NK-92 (cell line): ENCODE measurements around the gene COL4A6.
"Not testable (repeated sequence)": the region's sequence is repeated elsewhere in the genome, so short reads cannot be mapped to it uniquely, and the experiment has no call there.

Source experiments
- DNase-seq: peaks from one replicate; lab custom pipeline; 2025; ENCODE audit not compliant: unreplicated experiment; lab: John Stamatoyannopoulos, UW

Gene COL4A6

DNA sequence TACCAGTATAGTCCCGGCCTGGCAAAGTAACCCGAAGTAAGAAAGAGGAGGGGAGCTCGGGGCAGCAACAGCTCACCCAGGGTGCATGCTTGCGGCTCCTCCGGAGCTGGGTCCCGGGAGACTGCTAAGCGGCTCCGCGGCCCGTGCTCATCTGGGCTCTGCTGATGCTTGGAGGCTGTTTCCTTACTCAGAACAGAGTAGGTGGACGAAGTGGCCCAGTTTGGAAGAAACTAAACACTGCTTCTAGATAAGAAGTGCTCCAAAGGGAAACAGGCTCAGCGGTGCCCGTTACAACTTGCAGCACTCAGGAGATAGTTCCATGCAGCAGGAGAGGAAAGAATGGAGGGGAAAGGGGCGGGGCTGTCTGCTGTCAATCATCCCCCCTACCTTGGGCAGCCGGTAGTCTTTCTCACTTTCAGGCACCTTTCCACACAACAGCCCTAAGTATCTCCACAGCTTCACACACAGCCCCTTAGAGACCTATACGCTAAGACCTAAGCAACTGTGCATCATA lies at the start of gene COL4A6:
COL4A6 (minus strand) TSS at position 313 of the 514 bp plus-strand sequence; CDS start at position 87, 226 bp downstream.
- no peak for DNase-seq

DNA sequence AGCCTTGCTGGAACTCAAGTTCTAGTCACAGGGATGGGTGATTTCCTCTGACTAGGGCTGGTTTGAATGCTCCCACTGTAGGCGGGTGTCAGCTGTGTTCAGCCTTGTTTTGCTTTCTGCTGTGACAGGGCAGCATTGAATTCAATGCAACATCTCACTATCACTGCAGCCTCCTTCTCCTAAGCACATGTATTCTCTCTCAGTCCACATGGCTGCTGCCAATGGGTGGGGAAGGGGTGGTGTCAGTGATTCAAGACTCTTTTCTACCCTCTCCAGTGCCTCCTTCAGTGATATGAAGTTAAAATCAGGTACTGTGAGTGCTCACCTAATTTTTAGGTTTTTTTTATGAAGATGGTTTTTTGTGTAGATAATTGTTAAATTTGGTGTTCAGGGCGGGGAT lies 47.7 kb upstream of the COL4A6 start:
- no peak for DNase-seq

DNA sequence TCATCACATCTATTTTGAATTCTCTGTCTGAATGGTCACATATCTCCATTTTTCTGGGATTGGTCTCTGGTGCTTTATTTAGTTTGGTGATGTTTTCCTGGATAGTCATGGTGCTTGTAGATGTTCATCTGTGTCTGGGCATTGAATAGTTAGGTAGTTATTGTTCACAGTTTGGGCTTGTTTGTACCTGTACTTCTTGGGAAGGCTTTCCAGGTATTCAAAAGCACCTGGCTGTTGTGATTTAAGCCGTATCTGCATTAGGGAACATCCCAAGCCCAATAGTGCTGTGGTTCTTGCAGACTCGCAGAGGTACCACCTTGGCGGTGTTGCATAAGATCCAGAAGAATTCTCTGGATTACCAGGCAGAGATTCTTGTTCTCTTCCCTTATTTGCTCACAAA lies 46.0 kb upstream of the COL4A6 start:
- no peak for DNase-seq

DNA sequence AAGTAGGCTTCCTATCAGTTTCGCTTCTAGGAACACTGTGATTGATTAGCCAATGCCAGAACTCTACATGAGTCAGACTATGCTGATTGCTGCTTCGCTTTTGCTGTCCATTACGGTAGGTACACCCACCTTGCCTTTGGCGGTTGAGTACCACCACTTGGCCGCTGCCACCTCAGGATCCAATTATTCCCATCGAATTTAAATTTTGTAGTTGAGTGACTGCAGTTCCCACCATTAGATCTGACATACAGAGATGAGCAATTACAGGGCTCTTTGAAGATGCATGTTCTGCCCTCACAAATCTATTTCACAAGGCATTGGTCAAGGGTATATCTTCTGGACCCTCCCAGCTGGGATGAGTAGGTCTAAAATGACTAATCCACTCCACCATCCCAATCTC lies 43.3 kb upstream of the COL4A6 start:
- not testable (repeated sequence) for DNase-seq

DNA sequence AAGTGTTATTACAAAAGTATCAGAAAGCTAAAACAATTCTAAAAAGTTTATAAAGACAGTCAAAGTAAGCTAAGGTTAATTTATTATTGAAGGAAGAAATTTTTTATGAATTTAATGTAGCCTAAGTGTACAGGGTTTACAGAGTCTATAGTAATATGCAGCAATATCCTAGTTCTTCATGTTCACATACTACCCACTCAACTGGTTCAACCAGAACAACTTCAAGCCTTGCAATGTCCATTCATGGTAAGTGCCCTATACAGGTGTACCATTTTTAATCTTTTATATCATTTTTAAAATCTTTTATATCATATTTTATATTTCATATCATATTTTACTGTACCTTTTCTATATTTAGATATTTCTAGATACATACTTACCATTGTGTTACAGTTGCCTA lies 35.8 kb upstream of the COL4A6 start:
- no peak for DNase-seq

DNA sequence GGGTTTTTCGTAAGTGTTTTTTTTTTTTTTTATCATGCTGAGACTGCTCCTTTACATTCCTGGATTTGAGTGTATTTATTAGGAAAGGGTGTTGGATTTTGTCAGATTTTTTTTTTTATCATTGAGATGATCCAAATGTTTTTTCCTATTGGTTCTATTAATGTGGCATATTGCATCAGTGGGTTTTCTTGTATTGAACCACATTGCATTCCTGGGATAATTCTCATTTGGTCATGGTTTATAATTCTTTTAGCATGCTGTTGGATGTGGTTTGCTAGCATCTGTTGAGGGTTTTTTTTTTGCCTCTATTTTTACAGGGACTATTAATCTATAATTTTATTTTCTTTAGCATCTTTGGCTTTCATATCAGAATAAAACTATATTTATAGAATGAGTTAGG lies 30.3 kb upstream of the COL4A6 start:
- DNase-seq, result no peak

DNA sequence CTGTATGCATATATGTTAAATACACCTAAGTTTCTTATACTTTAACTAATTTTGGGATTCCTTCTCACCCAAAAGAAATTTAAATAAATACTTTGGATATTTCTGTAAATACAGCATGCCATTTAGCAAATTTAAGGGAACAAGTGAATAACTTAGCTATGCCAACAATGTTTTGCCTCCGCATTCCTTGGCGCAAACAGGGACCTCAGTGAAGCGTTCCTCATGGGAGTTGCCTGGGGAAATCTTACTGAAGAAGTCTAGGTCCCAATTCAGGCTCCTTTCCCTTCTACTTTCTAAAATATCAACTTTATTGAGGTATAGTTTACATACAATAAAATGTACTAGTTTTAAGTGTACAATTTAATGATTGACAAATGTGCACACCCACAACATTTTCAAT lies 26.4 kb upstream of the COL4A6 start:
- DNase-seq, result no peak

DNA sequence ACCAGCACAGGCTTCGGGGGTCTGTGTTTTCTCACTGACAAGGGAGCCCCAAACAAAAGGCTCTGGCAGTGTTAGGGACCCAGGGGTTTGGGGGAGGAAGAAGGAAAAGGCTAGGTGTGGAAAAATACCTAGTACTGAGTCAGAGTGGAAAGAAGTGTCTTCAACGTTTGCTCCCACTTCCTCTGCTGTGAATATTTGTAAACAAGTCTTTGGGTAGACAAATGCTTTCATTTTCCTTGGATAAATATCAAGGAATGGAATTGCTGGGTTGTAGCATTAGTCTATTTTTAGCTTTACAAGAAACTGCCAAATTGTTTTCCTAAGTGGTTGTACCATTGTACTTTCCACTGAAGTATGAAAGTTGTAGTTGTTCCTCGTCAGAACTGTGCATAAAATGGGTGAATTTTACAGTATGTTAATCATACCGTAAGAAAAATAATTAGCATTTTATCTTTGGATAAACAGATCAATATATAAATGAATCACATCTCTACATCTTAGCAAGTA lies 18.8 kb upstream of the COL4A6 start:
- no peak for DNase-seq

DNA sequence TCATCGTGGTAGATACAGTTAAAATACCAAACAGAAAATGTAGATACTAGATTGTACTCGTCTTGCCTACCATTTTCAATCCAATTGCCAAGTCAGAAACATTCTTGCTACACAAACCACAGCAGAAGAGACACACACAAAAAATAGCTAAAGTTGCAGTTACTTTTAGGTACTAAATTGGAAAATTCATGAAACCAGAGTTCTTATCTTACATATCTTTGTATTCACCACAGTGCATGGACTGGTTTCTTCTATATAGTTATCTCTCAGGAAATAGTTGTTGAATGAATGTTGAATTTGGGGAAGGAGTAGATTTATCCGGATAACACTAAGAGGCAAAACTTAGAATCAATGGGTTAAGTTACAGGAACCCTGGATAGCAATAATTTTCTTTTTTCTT lies 15.6 kb upstream of the COL4A6 start:
- DNase-seq, result no peak

DNA sequence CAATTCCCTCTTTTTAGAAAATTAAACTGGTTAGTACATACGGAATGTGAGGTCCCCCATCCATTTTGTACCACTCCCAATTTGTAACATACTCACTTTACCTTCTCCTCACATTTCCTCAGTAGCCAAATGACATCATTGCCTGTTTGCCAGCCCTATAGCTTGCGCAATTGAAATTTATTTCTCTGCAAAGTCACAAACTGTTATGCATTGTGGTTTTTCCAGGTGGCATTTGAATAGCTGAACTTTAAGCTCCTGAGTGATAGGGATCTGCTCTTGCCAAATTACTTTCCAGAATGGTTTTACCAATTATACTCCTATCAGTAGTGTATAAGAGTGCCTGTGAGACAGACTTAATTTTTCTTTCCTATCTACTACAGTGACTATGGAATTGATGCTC lies 9.1 kb upstream of the COL4A6 start:
- DNase-seq, result no peak

DNA sequence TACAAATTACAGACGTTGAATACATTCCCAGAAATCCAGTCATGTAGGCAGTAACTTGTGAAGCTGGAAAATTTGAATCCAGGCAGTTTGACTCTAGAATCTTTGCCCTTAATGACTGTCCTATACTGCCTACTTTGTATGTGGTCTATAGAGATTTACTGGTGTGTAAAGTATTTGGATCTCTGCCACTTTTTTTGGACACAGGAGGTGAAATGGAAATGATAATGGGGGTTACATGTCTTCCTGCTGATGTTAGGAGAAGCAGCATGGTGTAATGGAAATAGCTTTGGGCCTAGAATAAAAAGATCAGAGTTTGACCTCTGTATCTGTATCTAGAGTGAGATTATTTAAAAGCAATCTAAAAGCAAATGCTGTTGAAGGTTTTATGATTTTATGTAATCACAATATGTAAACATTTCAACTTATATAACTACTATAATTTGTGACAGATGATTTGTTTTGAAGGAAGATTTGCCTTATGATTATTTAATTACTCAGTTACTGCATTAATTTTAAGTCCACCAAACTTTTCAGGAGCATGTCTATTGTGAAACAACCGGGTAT lies 4.8 kb upstream of the COL4A6 start:
- DNase-seq, result no peak

DNA sequence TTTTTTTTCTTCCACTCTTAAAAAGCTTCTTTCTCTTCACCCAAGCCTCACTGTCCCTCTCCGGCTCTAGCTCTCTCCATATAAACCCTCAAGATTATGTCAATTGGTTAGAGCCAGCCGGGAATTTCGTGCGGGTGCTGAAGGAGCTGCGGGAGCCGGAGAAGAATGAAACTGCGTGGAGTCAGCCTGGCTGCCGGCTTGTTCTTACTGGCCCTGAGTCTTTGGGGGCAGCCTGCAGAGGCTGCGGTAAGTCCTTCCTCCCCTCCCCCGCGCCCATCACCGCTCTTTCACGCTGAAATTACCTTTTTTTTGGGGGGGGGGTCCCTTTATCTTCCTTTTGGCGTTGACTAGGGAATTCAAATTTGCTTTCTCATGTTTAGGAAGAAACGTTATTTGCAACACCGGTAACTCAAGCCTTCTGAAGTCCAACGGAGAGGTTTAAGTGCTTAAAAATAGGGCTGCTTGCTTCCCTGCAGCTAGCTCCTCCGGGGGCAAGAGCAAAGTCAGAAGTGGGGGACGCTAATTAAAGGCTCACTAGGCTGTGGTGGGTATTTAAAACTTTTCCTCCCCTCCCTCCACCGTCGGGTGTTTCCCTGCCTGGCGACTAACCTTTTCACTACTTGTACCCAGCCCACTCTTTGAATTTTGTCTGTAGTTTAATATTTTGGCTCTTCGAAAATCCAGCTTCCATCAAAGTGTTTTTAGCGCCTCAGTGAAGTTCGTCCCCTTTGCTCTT lies 1.9 kb upstream of the COL4A6 start:
- DNase-seq, result no peak

DNA sequence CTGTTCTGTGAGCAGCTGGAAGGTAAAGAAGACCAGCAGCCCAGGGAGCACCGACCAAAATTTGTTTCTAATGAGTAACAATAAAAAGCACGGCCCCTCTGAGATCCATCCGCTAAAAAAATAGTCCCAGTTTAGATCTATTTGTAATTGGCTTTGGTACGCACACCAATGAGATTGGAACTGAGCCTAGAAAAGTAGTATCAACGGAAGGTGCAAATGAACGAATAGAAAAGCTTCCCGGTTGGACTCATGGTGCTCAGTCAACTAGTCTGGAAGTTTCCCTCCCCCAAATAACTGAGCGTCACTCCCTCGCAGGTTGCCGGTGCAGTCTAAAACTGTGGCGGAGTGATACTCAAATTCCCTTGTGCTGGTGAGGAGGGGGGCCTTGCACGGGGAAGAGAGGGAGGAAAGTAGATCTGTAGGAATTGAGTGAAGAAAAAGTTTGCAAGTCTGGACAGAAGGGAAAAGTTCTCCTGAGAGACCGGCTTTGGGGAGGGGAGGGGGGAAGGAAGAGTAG lies 1.3 kb upstream of the COL4A6 start, which contains the start of gene COL4A5:
COL4A5 (plus strand) TSS at position 413 of the 517 bp plus-strand sequence. CDS start 288 bp downstream, outside the sequence.
- DNase-seq, result no peak

DNA sequence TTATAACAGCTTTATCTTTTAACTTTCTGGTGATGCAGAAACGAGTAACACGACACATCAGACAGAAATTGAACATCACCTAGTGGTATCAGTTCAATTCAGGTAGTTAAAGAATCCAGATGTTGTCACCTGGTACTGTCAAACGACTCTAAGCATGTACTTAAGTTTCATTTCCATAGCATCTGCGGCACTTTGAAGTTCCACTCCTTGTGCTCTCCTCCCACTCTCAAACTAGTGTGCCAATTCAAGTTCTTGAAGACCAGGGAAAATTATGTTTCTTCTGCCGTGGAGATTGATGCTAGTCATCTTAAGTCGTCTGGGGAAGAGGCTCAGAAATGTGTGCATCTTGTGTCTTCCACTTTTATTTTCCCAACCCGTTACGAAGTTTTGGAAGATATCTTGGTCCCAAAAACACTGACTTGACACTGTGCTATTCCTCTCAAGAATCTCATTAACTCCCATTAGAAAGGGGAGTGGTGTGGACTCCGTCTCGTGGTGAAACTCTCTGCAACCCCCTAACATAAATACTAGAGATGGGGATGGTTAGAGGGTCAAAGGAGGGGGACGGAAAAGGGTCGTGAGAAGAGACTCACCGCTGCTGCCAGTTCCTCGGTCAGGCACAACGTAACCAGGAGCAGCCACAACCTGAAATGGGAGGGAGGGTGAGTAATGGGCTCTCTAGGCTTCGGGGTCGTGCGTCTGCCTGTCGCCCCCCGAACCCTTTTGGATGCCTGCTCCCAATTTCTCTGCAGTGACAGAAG lies 693 bp downstream of the COL4A6 start:
- DNase-seq, result no peak

DNA sequence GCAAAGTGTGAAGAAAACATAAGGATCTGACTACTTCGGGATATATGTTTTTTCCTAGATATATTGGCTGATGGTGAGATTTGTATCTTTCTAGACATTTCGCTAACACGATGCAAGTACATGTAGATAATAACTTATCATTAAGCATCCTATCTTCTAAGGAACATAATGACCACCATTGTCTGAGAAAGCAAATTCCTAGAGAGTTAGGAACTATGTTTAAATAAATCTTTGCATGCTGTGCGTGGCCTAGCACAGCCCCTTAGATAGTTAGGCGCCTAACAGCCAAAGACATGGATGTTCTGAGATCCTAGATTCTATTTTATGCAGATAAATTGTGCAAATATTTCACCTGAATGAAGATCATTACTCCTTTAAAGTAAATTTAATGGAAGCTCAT lies 3.0 kb downstream of the COL4A6 start:
- no peak for DNase-seq

DNA sequence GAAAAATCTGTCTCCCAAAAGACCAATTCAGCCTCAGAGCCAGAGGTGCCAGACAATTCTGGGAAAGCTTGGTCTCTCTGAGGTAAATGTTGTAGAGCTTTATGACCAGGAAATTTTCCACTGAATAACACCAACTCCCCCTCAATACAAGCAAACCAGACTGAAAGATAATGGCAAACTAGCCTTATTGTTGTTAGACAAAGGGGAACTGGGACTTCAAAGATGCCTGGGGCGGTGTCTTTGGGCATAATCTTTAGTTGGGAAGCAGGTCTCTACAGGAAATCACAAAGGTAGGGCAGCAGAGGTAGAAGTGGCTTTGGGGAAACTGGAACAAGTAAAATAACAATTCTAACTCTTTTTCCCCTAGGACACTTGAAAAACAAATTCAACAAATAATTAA lies 12.0 kb downstream of the COL4A6 start:
- DNase-seq, result no peak

DNA sequence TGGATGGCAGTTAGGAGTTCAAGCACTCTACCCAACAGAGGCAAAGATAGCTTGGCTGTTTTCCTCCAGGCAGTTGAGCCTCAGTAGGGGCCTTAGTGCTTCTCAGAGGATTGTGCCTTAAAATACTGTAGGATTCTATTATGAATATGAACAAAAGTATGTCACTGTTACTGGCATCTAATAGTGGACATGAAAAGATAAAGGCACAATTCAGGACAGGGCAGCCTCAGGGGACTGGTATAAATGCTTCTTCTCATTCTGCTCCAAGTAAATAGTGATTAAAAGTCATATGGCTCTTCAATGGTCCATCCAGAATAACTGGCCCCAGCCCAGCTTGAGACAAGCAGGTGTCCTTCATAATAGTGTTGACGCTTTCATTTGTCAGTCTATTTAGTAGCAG lies 17.7 kb downstream of the COL4A6 start:
- no peak for DNase-seq

DNA sequence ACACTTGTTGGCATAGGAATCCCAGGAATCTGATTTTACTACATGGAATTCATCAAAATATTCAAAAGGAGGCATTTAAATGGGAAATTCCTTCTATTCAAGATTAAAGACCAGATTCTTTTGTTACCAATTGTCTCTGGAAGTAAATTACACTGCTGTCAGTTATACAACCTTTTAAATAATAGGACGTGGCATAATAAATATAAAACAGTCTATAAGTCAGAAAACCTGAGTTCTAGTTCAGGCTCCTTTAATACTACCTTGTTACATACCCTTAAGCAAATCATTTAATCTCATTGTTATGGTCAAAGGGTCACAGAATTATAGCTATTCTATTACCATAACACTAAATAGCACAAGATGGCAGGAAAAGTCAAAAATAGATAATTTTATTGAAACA lies 18.8 kb downstream of the COL4A6 start:
- DNase-seq, result no peak

DNA sequence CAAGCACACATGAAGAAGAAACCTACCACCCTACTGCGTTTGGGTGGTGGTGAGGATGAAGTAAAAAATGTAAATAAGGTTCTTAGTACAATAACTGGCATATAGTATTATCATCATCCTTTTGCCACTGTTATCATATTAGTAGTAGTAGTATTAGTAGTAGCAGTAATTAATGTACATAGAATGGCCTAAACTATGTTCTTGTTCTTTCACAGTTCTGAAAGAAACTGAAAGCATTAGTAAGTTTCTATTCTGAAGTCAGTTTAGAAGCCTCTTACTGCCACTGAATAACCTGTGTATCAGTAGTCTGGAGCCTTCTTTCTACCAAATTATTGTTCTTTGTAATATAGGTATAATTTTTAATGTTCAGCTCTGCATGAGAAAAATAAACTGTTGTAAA lies 21.0 kb downstream of the COL4A6 start:
- DNase-seq, result no peak

DNA sequence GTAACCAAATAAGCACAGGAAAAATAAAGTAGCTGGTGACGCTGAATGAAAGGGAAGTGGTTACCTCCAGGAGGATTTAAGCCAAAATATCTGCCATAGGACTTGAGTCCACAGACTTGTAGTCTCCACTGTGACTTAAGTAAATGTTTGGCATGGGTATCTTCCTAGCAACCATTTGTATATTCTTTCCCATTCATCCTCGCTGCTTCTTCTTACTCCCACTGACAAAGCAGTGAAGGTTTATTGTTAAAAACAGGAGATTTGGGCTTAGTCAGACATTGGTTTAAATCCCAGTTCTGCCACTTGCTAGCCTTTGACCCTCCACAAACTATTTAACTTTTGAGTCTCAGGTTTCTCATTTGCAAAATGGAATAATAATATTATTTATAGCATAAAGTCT lies 22.3 kb downstream of the COL4A6 start:
- DNase-seq, result no peak

DNA sequence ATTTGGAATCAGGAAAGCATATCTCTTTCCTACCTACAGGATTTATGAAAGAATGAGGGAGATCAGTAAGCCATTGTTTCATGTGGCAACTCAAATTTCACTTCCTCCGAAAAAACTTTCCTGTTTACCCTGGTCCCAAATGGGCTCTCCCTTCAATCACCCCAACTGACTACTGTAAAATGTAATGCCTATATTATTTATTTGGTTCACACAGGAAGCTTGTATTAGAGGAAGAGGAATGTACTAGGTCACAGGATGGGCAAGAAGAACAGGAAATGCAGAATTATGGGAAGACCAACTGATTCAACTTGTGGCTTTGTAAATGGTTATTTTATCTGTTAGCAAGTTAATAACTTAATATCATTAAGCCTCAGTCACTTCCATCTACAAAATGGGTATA lies 23.1 kb downstream of the COL4A6 start:
- no peak for DNase-seq

DNA sequence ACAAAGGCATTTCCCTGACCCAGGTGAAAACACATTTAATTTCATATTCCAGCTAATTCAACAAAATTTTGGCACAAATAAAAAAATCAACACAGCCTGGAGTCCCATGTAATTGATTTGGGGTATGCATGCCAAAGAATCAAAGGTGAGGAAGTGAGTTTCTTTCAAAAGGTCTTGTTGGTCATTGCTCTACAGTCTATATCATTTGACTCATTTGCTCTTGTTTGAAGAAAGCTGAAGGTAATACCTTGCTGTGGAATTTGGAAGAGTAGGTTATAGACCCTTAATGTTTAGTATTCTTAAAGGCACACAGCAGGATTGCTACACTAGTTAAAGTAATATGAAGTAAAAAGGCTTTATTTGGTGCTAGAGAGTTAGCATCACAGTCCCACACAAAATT lies 25.4 kb downstream of the COL4A6 start:
- no peak for DNase-seq
